GM19328 (cell line): Measurements from ENCODE around the gene FXN.
"Not testable (repeated sequence)": the region's sequence is repeated elsewhere in the genome, so short reads cannot be mapped to it uniquely, and the experiment has no call there.

Source experiments
- ATAC-seq: cut with Tn5 transposase; IDR thresholded peaks from one replicate; pipeline ENCODE4 v1.9.1; 2021; ENCODE audit warnings: mild to moderate bottlenecking, moderate library complexity; ENCODE audit not compliant: unreplicated experiment

FXN gene

DNA sequence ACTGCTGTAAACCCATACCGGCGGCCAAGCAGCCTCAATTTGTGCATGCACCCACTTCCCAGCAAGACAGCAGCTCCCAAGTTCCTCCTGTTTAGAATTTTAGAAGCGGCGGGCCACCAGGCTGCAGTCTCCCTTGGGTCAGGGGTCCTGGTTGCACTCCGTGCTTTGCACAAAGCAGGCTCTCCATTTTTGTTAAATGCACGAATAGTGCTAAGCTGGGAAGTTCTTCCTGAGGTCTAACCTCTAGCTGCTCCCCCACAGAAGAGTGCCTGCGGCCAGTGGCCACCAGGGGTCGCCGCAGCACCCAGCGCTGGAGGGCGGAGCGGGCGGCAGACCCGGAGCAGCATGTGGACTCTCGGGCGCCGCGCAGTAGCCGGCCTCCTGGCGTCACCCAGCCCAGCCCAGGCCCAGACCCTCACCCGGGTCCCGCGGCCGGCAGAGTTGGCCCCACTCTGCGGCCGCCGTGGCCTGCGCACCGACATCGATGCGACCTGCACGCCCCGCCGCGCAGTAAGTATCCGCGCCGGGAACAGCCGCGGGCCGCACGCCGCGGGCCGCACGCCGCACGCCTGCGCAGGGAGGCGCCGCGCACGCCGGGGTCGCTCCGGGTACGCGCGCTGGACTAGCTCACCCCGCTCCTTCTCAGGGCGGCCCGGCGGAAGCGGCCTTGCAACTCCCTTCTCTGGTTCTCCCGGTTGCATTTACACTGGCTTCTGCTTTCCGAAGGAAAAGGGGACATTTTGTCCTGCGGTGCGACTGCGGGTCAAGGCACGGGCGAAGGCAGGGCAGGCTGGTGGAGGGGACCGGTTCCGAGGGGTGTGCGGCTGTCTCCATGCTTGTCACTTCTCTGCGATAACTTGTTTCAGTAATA lies at the start of gene FXN:
Gene FXN (plus strand): TSS at position 315 of the 871 bp plus-strand sequence. CDS start 31 bp downstream, at position 346.
- peak; percentile 91 for ATAC-seq

DNA sequence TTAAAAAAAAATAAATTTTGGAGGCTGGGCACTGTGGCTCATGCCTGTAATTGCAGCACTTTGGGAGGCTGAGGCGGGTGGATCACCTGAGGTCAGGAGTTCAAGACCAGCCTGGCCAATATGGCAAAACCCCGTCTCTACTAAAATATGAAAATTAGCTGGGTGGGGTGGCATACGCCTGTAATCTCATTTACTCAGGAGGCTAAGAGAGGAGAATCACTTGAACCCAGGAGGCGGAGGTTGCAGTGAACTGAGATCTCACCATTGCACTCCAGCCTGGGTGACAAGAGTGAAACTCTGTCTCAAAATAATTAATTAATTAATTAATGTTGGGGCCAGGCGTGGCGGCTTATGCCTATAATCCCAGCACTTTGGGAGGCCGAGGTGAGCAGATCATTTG lies 48.6 kb upstream of the FXN start:
- not testable (repeated sequence) for ATAC-seq

DNA sequence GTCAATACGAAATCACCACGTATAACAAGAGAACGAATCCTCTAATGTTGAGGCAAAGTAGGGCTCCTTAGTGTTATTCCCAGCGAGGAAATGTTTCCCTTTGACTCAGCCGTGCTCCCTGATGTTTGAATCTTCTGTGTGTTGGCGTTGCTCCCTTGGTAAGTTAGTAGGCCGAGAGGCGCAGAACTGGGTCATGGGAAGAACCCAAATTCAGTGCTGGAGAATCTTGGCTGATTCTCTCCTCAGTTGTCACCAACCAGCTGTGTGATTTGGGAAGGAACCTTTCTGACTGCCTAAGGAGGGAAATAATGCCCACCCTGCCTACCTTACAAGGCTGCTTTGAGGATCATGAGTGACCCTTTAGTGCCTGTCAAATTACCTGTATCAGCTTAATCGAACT lies 44.1 kb upstream of the FXN start:
- no peak for ATAC-seq

DNA sequence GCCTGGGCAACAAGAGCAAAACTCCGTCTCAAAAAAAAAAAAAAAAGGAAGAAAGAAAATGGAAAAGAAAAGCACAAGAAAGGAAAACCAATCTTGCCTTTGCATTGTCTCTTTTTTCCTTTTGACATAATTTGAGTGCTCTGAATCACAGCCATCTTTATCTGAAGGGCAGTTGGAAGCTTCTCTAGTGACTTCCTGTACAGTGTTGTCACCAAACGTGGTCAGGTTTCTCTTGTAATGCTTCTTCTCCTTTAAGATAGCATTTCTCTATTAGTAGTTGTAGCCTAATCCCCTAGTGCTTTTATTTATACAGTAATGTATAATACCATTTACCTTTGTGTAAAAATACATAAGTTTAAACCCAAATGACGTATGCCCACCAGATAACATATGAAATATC lies 39.8 kb upstream of the FXN start:
- no peak for ATAC-seq

DNA sequence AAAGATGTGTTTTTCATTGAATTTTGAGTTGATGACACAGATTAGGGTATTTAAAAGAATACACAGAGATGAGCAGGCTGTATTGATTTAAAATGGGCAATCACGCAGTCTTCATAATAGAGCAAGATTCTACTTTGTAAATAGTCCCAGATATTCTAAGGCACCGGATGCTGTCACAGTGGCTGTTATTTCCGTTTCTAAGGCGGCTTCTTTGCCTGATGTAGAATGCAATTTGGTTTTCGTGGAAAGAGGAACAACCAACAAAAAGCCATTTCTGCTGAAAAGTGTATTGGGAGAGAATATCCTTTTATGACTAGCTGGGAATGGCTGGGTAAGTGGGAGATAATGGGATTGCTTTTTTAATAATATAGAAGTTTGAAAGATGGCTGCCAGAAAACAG lies 39.1 kb upstream of the FXN start:
- no peak for ATAC-seq

DNA sequence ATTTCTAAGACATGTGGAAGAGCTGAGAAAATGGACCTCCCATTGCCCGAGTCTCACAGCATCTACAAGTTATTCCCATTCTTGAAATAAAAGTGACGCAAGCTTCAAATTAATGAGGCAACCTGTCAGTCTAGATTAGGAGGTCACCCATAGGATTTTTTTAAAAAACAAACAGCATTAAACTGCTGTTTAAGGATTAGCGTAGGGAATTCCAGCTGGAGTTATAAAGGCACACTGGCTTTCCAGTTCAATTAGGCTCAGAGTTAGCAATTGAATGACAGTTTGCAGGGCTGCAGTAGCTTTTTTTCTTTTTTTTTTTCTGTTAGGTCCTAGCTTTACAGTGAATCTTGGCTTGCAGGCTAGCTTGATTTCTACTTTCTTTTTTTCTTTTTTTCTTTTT lies 37.9 kb upstream of the FXN start:
- no peak for ATAC-seq

DNA sequence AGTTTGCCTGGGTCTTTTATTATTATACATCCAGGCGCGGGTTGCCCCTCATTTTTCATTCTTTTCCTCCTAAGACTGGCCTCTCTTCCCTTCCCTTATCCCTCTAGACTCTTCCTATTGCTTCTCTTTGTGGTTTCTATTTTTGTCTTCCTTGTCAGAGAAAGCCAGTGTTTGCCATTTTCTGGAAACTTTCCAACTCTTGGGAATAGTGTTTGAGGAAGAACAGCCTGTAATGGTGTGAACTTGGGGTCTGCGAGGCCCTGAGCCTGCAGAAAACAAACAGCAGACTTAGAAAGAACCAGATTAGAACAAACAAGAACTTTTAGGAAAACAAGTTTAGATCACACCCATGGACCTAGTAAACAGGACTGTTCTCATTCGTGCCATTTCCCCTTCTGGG lies 37.2 kb upstream of the FXN start:
- ATAC-seq, result no peak

DNA sequence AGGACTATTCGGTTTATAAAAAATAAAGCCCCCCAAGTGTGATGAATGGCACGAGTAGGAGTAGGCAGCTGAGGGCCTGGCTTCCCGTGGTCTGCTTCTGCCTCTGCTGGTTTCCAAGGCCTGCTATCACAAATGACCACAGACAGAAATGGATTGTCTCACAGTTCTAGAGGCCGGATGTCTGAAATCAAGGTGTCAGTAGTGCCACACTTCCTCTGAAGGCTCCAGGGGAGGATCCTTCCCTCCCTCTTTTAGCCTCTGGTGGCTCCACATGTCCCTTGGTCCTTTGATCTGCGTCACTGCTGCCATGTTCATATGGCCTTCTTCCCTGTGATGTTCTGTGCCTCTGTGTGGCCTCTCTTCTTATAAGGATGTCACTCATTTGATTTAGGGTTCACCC lies 36.7 kb upstream of the FXN start:
- no peak for ATAC-seq

DNA sequence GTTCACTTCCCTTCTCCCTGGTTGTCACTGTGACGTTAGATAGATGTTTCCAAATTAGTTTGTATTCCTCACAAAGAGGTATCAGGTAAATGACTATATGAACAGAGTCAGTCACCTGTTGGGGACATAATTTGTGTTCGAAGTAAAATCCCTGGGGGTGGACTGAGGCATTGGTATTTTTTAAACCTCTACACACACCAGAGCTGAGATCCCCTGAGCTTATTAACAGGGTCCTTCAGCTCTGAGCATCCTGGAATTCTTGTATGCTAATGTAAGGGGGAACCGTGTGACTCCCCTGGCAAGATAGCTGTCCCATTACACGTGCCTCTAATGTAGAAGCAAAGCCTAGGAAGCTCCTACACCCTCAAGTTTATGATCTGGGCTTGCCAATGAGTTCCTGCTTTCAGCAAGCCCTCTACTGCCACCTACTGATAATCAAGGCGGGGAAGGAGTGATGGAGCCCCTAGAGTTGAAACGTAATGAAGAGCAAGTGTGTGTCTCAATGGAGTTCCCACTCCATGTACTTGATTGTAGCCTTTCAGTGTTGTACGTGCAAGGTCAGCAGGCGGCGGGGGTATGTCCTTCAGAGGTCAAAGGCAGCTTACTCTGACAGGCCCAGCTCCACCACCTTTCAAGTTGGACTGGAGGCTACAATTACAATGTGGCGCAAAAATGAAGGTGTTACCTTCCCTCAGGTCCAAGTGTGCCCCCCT lies 36.0 kb upstream of the FXN start:
- ATAC-seq, result peak; percentile 90

DNA sequence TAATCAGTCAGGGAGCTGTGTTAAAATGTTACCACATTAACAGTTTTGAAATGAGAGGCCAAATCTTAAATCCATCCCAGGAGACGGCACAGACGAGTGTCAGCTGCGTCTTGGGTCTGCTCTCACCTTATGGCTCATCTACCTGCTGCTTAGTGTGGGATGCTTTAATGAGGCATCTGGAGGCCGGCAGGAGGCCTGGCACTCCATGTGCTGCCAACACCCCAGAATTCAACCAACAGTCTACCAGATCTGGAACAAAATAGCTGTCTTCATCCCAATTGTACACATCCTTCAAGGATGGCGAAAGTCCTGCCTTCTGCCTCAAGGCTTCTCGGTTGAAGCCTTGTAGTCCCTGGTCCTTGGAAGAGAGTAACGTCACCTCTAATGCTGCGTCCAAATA lies 33.6 kb upstream of the FXN start:
- no peak for ATAC-seq

DNA sequence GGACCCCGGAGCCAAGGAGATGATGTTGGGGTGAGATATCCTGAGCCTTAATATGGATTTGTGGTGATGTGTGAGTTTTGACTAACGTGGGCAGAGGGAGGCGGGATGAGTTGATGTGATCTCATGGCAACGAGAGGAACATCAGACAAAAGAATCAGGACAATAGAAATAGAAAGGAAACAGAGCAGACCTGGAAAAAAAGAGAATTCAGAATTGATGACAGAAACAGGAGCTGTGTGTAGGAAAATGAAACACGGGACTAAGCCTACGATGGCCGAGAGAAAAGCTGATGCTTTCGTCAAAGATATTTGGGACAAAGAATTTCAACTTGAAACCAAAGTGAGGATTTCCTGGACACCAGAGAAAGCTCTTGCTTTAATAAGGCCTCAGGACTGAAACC lies 32.5 kb upstream of the FXN start:
- no peak for ATAC-seq

DNA sequence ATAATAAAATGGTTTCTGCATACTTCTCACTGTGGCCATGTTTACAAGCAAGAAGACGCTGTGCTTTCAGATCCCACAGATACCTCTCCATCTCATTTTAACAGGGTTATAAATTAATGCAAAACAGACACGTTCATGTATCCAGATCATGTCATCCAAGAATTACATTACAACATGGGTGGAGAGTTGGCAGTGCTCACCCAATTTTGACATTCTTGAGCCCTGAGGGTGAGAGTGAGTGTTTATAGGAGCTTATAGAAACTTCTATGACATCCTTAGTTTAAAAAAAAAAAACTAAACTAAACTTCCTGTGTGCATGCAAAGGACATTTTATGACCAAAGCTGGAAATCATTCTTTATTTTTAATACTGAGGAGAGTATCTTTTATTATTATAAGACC lies 30.7 kb upstream of the FXN start:
- ATAC-seq, result no peak

DNA sequence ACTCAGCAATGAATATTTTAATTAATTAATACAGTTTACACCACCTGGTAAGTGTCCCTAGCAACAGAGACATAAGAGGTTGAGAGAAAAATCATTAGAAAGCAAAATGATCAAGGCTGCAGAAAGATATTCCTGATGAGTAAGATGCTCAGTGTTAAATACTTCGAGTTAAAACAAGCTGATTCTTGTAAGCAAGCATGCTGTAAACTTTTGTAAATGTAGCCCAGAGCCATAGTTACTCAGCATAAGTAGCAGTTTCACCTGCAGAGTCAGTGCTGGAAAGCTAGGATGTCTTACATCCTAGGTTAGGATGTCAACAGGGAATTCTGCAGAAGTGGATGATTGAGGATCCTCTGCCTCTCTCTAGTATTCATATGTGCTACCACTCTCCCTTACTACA lies 25.8 kb upstream of the FXN start:
- ATAC-seq, result no peak

DNA sequence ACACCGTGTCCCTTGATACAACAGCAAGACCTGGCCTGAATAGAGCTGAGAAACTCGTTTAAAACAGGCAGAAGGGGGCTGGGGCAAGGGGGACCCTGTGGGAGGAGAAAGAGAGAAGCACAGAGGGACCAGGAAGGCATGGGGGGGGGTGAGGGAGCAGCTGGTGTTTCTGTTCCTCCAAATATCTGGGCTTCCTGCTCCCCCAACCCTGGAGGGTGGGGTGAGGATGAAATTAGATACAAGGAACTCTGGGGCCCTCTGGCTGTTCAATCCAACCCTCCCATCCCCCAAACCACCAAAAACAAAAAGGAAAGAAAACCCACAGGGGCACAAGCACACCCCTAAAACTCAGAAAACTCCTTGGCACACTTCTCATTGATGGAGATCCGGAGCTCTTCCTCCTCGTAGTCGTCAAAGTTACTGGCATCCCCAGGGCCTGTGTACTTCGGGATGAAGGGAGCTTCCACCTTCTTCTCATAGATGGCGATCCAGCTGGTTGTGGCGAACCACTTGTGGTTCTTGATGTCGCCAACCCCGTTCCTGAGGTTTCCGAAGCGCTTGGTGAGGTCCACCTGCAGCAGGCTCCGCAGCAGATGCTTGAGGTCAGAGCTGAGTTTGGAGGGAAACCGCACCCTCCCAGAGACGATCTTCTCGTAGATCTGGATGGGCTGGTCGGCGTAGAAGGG lies 22.7 kb upstream of the FXN start:
- no peak for ATAC-seq

DNA sequence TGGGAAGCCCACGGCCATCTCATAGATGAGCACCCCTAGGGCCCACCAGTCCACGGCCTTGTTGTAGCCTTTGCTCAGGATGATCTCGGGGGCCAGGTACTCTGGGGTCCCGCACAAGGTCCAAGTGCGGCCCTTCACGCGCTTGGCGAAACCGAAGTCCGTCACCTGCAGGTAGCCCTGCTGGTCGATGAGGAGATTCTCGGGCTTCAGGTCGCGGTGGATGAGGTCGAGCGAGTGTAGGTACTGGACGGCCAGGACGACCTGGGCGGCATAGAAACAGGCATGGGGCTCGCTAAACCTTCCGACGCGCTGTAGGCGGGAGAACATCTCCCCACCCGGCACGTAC lies 22.2 kb upstream of the FXN start:
- no peak for ATAC-seq

DNA sequence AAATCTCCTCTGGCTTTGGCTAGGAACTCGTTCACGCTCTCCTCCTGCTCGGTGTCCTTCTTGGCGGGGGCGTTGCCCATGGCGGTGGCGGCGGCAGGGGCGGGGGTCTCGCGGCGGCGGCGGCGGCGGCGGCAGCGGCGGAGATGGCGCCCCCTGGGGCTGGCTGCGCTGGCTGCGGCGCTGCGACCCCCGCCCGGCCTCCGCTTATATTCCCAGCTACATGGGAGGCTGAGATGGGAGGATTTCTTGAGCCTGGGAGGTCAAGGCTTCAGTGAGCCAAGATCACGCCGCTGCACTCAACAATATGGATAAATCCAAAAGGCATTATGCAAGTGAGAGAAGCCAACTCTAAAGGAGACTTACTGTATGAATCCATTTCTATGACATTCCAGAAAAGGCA lies 21.5 kb upstream of the FXN start, which contains the start of gene PRKACG:
Gene PRKACG (minus strand): TSS at position 101 of the 400 bp plus-strand sequence. CDS start 21 bp downstream, at position 80.
- ATAC-seq, result no peak

DNA sequence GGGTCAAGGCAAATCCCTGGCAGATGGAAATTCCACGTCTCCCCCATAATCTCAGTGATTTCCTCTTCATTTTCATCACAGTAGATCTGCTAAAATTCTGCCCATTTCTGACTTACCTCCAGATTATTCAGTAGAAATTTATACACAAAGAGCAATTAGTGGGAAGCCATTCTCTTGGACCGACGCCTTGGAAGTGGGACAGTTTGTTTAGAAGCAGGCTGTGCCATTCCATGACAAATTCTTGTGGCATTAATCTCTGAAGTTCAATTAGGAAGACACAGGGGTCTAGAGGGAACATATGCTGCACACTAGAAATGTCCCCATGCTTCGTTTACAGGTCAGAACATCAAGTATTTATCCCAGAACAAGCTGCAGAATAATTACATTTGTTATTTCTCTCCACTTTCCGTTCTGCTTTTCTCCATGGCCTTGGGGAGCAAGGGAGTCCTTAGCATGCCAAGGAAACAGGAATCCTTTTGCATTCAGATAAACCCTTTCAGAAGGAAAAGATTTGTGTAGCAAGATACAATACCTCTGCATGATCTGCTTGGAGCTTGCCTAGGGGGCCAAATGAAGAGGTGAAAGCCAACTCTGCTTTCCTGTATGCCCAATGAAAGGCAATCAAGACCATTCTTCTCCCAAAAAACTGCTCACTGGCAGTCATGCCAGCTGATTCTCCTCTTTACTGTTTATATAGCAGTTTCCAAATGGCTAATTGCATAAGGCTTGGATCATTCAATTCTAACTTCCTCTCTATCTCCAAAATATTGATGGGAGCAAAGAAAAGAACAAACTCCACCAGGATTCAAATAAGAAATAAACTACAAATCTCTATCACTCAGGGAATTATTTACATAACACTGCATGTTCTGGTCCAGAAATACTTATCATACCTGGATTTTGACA lies 19.1 kb upstream of the FXN start:
- ATAC-seq, result no peak

DNA sequence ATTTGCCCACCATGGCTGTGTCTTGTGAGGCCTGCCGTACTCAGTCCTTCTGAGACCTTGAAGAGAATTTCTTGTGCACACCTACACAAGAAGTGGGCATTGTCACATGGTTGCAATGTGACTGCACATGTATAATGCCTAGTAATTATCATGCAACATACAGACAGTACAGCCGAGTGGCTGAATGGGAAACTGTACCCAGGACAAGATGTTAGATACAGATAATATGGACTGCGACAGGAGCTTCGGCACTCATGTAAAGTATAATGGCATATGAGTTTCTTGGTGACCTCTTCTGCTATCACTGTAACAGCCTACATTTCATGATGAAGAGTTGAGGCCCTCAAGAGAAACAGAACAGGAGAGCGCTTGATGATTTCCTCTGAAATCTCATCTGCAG lies 16.8 kb upstream of the FXN start:
- no peak for ATAC-seq

DNA sequence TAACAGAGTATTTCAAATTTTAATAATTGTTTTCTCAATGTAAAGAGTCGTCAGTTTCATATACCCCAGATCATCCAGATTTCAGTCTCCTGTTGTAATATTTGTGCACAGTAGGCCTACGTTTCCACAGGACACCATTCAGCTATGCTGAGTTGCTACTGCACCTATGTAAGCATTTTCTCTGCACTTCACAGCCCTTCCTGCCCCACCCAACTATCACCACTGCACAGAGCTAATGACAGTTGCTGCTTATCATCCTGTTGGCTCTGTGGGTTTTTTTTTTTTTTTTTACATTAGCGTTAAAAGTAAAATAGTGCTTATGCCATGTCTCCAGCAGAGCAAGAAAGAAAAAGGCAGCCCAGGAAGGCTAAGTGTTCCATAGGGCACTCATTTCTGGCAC lies 15.7 kb upstream of the FXN start:
- no peak for ATAC-seq

DNA sequence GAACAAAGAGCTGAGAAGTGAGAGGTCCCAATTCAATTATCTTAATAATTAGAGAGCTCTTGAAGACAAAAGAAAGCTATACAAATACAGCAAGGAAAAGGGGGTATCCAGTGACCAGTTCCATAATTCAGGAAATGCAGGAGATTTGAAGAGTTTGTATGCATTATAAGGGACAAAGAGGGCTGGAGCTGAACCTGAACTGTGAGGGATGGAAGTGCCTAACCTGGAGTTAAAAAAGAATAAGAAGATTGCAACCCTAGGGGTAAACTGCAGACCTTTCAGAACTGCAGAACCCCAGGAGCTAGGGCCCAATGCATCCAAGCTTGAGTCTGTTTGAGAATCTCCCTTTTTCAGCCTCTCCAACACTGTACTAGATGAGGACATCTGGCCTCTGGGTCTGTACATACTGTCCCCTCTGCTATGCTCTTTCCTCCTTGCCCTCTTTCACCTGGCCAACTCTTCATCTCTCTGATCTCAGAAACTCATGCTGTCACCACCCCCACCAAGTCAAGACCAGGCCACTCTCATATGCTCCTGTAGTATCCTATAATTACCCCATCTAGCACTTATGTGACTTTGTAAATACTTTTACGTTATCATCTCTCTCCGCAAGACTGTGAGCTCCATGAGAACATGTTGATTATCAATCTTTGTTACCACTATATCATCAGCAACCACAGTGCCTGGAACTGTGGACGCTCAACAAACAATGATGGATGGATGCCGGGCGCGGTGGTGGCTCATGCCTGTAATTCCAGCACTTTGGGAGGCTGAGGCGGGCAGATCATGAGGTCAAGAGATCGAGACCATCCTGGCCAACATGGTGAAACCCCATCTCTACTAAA lies 15.0 kb upstream of the FXN start:
- ATAC-seq, result no peak
